H7 (cell line): ENCODE data around the gene ARHGAP1. TPM values are rescaled to one million over a fixed set of nuclear protein-coding genes. Genes with fewer than 3 reads are reported as not detected.

ENCODE experiments used
- DNase-seq: peaks from one replicate; pipeline ENCODE4 v3.0.0; 2012
- H3K27me3 ChIP-seq: 2 replicates; pipeline ENCODE4 v1.6.0; 2011; ENCODE audit warnings: mild to moderate bottlenecking, low read length; ENCODE audit not compliant: control insufficient read depth, insufficient read depth
- H3K36me3 ChIP-seq: replicated peaks from 2 replicates; pipeline ENCODE4 v1.5.1; 2011; ENCODE audit warnings: low read length; ENCODE audit not compliant: control insufficient read depth, insufficient read depth
- H3K4me3 ChIP-seq: 2 replicates; pipeline ENCODE4 v1.5.1; 2011; ENCODE audit warnings: low read depth, mild to moderate bottlenecking, control low read depth, low read length, moderate library complexity; ENCODE audit not compliant: insufficient read depth
- total RNA-seq: library from RNA; depleted of rRNA; stranded (reverse); fragments of >200 nt; shearing (Covaris generic); gene quantifications from 2 replicates; pipeline ENCODE4 v1.2.3, GENCODE V29; 2014

The ARHGAP1 gene
- total RNA-seq, 1 experiment from 2014 or later: 30.8 TPM

GRCh38 chr11:46729110-46730027, 28.9 kb upstream of the ARHGAP1 start:
- H3K27me3 ChIP-seq: no peaks in the 10 kb centered on the region
- peak; percentile 46 for DNase-seq
- no peak overlapping the region for H3K4me3 ChIP-seq
- no peaks in the 10 kb centered on the region for H3K36me3 ChIP-seq

GRCh38 chr11:46728659-46729040, 28.2 kb upstream of the ARHGAP1 start:
- Histone ChIP-seq H3K27me3 (no peaks in the 10 kb centered on the region), H3K4me3 (no peak overlapping the region), H3K36me3 (no peaks in the 10 kb centered on the region)
- no peak for DNase-seq

GRCh38 chr11:46727952-46728658, 27.7 kb upstream of the ARHGAP1 start:
- H3K4me3 ChIP-seq: no peak overlapping the region
- no peaks in the 10 kb centered on the region for H3K27me3 ChIP-seq
- DNase-seq: no peak
- no peaks in the 10 kb centered on the region for H3K36me3 ChIP-seq

- H3K4me3 ChIP-seq: no peak overlapping the region
- no peaks in the 10 kb centered on the region for H3K36me3 ChIP-seq
- no peaks in the 10 kb centered on the region for H3K27me3 ChIP-seq
- DNase-seq: peak; percentile 40
These were observed 25.9 kb upstream of the ARHGAP1 start for GRCh38 chr11:46726206-46726862.

GRCh38 chr11:46725338-46726205, 25.2 kb upstream of the ARHGAP1 start:
- DNase-seq: peak; percentile 64
- Histone ChIP-seq H3K36me3 (no peaks in the 10 kb centered on the region), H3K4me3 (no peak overlapping the region), H3K27me3 (no peaks in the 10 kb centered on the region)

GRCh38 chr11:46724088-46724487, 23.7 kb upstream of the ARHGAP1 start:
- no peak overlapping the region for H3K4me3 ChIP-seq
- no peaks in the 10 kb centered on the region for H3K27me3 ChIP-seq
- DNase-seq: peak; percentile 53
- H3K36me3 ChIP-seq: no peaks in the 10 kb centered on the region

GRCh38 chr11:46723359-46723680, 22.9 kb upstream of the ARHGAP1 start:
- DNase-seq: peak; percentile 48
- no peaks in the 10 kb centered on the region for H3K36me3 ChIP-seq
- no peak overlapping the region for H3K4me3 ChIP-seq
- H3K27me3 ChIP-seq: no peaks in the 10 kb centered on the region

GRCh38 chr11:46722566-46723358, 22.3 kb upstream of the ARHGAP1 start:
- no peak for DNase-seq
- Histone ChIP-seq H3K27me3 (no peaks in the 10 kb centered on the region), H3K36me3 (no peaks in the 10 kb centered on the region), H3K4me3 (no peak overlapping the region)

GRCh38 chr11:46721286-46721685, 20.9 kb upstream of the ARHGAP1 start:
- Histone ChIP-seq H3K36me3 (no peaks in the 10 kb centered on the region), H3K4me3 (no peak overlapping the region), H3K27me3 (no peaks in the 10 kb centered on the region)
- DNase-seq: peak; percentile 16

- DNase-seq: peak; percentile 31
- Histone ChIP-seq H3K27me3 (no peaks in the 10 kb centered on the region), H3K36me3 (no peaks in the 10 kb centered on the region), H3K4me3 (no peak overlapping the region)
These were observed 19.3 kb upstream of the ARHGAP1 start for GRCh38 chr11:46719543-46720218.

- no peaks in the 10 kb centered on the region for H3K36me3 ChIP-seq
- H3K4me3 ChIP-seq: no peak within 1 kb of the TSS
- DNase-seq: peak; percentile 36
- H3K27me3 ChIP-seq: no peaks in the 10 kb centered on the region
These were observed 18.7 kb upstream of the ARHGAP1 start, which contains the start of gene F2 for GRCh38 chr11:46719048-46719542. TSS of gene F2 (plus strand) at chr11:46719213. CDS start at chr11:46719236, 23 bp downstream.

GRCh38 chr11:46718155-46719019, 18.0 kb upstream of the ARHGAP1 start:
- DNase-seq: peak; percentile 47
- Histone ChIP-seq H3K27me3 (no peaks in the 10 kb centered on the region), H3K4me3 (no peak overlapping the region), H3K36me3 (no peaks in the 10 kb centered on the region)
